ENCODE measurements around the gene DAB2IP.

GRCh38 chr9:121616123-121616755 lies 35.2 kb upstream of the DAB2IP start:
- TF ChIP-seq CTCF (IDR thresholded peaks at IDR 0.05) (no peak), POLR2A (IDR thresholded peaks at IDR 0.05) (no peak), POLR2AphosphoS5 (IDR thresholded peaks at IDR 0.05) (no peak), EP300 (IDR thresholded peaks at IDR 0.05) (no peak)

Measured in upper lobe of left lung (tissue), 4 donors.